ENCODE measurements around the gene ABTB1. TPM values are rescaled to one million over a fixed set of nuclear protein-coding genes. Genes with fewer than 3 reads are reported as not detected.

Gene ABTB1
- total and polyA plus RNA-seq, 2 of the 13 experiments (the other 11 are each of a cell fraction or from before 2014, with no cell fraction given) = 0.42 to 14.5 TPM

GRCh38 chr3:127690823-127691452 is 18.2 kb downstream of the ABTB1 start (continued):
- TF ChIP-seq DZIP1 (CRISPR knock-in tag; IDR thresholded peaks at IDR 0.05) (no peak), KLF11 (CRISPR knock-in tag; IDR thresholded peaks at IDR 0.05) (no peak), SALL1 (CRISPR knock-in tag; IDR thresholded peaks at IDR 0.05) (peak; percentile 42; the same call in 1 of the 2 replicates), GPN1 (CRISPR knock-in tag; IDR thresholded peaks at IDR 0.05; ENCODE audit: borderline replicate concordance) (no peak), PBX2 (CRISPR knock-in tag; IDR thresholded peaks at IDR 0.05) (no peak), FOXO1 (CRISPR knock-in tag; IDR thresholded peaks at IDR 0.05) (no peak), NFE2 (CRISPR knock-in tag; IDR thresholded peaks at IDR 0.05) (no peak), TIGD3 (CRISPR knock-in tag; IDR thresholded peaks at IDR 0.05; ENCODE audit: borderline replicate concordance) (no peak), ZNF574 (CRISPR knock-in tag; IDR thresholded peaks at IDR 0.05) (peak; percentile 38; the same call in 1 of the 2 replicates), HMGXB3 (CRISPR knock-in tag; IDR thresholded peaks at IDR 0.05; ENCODE audit: borderline replicate concordance) (no peak), SMC3 (IDR thresholded peaks at IDR 0.05; ENCODE audit: low read length) (peak; percentile 46), KDM1A (CRISPR knock-in tag; IDR thresholded peaks at IDR 0.05) (no peak)

Data from HepG2 (cell line).